GM21360 (cell line): ENCODE measurements around the gene EIF4B.

Source experiments
- ATAC-seq: cut with Tn5 transposase; IDR thresholded peaks from one replicate; pipeline ENCODE4 v1.9.1; 2021; ENCODE audit warnings: mild to moderate bottlenecking, moderate library complexity; ENCODE audit not compliant: unreplicated experiment

Gene EIF4B

GRCh38 chr12:53067993-53068770 lies 61.9 kb downstream of the EIF4B start:
- no peak for ATAC-seq

GRCh38 chr12:53068811-53069585 lies 62.7 kb downstream of the EIF4B start:
- no peak for ATAC-seq

- ATAC-seq = no peak
Measured at GRCh38 chr12:53069621-53070410, 63.6 kb downstream of the EIF4B start.

GRCh38 chr12:53070877-53071492 lies 64.7 kb downstream of the EIF4B start:
- ATAC-seq = no peak

- no peak for ATAC-seq
Measured at GRCh38 chr12:53071591-53072551, 65.6 kb downstream of the EIF4B start.

GRCh38 chr12:53073881-53074280 lies 67.6 kb downstream of the EIF4B start:
- ATAC-seq = no peak

GRCh38 chr12:53074283-53074998 lies 68.2 kb downstream of the EIF4B start:
- ATAC-seq = no peak

GRCh38 chr12:53074999-53075370 lies 68.7 kb downstream of the EIF4B start:
- no peak for ATAC-seq

- ATAC-seq = no peak
Measured at GRCh38 chr12:53076461-53076860, 70.2 kb downstream of the EIF4B start.

GRCh38 chr12:53077030-53077429 lies 70.8 kb downstream of the EIF4B start:
- no peak for ATAC-seq

- no peak for ATAC-seq
Measured at GRCh38 chr12:53078425-53079225, 72.4 kb downstream of the EIF4B start.

GRCh38 chr12:53079226-53080117 lies 73.2 kb downstream of the EIF4B start, which contains the start of gene SPRYD3:
Gene SPRYD3 (minus strand): TSS chr12:53079390. CDS start chr12:53079333, 57 bp downstream.
- ATAC-seq = peak; percentile 96

GRCh38 chr12:53082637-53083175 lies 76.5 kb downstream of the EIF4B start:
- ATAC-seq = no peak

GRCh38 chr12:53086361-53086760 lies 80.1 kb downstream of the EIF4B start:
- no peak for ATAC-seq

GRCh38 chr12:53090105-53090504 lies 83.8 kb downstream of the EIF4B start:
- ATAC-seq = no peak

- no peak for ATAC-seq
Measured at GRCh38 chr12:53090554-53090953, 84.3 kb downstream of the EIF4B start.

- ATAC-seq = no peak
Measured at GRCh38 chr12:53091756-53092155, 85.5 kb downstream of the EIF4B start.
